Upper lobe of left lung (tissue), 6 donors: ENCODE data around the gene BRF1. TPM values are rescaled to one million over a fixed set of nuclear protein-coding genes. Genes with fewer than 3 reads are reported as not detected.

Experiments used
- ATAC-seq, 2 donors: fragments of 200-7000 bp; cut with Tn5 transposase; one replicate each; pipeline ENCODE4 v1.9.1; 2022; ENCODE audit warnings: mild to moderate bottlenecking in 2 of 2, moderate library complexity in 2 of 2; ENCODE audit not compliant: low FRiP score in 2 of 2
- DNase-seq, 2 donors: peaks; one replicate each; pipeline ENCODE4 v3.0.0-alpha.2; 2019 to 2020
- H3K27ac ChIP-seq, 4 donors: fragments of 200-600 bp; sonication (generic); one replicate each; pipeline ENCODE4 v1.5.1; 2016 to 2019
- H3K27me3 ChIP-seq, 4 donors: fragments of 200-600 bp; sonication (generic); one replicate each; pipeline ENCODE4 v1.5.1; 2017 to 2019
- H3K36me3 ChIP-seq, 4 donors: fragments of 200-600 bp; sonication (generic); one replicate each; pipeline ENCODE4 v1.5.1; 2016 to 2019
- H3K4me1 ChIP-seq, 4 donors: fragments of 200-600 bp; sonication (generic); one replicate each; pipeline ENCODE4 v1.5.1; 2018 to 2019
- H3K4me3 ChIP-seq, 4 donors: fragments of 200-600 bp; sonication (generic); one replicate each; pipeline ENCODE4 v1.5.1; 2017 to 2019; ENCODE audit warnings: mild to moderate bottlenecking in 2 of 4, moderate library complexity in 1 of 4
- H3K9me3 ChIP-seq, 4 donors: fragments of 200-600 bp; sonication (generic); one replicate each; pipeline ENCODE4 v1.5.1; 2018 to 2019
- CTCF ChIP-seq, 6 experiments: fragments of 450-650 bp in 4 of 6; fragments of 200-600 bp in 2 of 6; sonication (generic) in 2 of 6; IDR thresholded peaks; one replicate each; pipeline ENCODE4 v1.5.1; 2016 to 2019; ENCODE audit warnings: antibody characterized with exemption in 6 of 6
- EP300 ChIP-seq, 4 donors: sonication (generic); formaldehyde crosslinking; IDR thresholded peaks; one replicate each; pipeline ENCODE4 v1.5.1; 2017; ENCODE audit warnings: antibody characterized with exemption in 4 of 4, control low read depth in 2 of 4
- POLR2A ChIP-seq, 4 donors: fragments of 450-650 bp; IDR thresholded peaks; one replicate each; pipeline ENCODE4 v1.5.1; 2016 to 2017; ENCODE audit warnings: antibody characterized with exemption in 4 of 4, mild to moderate bottlenecking in 2 of 4
- POLR2AphosphoS5 ChIP-seq, 2 donors: sonication (generic); formaldehyde crosslinking; IDR thresholded peaks; one replicate each; pipeline ENCODE4 v1.5.1; 2017; ENCODE audit warnings: antibody characterized with exemption in 2 of 2
- WGBS, 2 donors: methylation state at CpG; one replicate each; pipeline ENCODE4 v1.1.5; 2017 to 2018; 5-methylcytosine and 5-hydroxymethylcytosine counted together
- total RNA-seq, 6 donors: library from RNA; depleted of rRNA in 4 of 6; stranded (reverse); fragments of >200 nt in 4 of 6; gene quantifications; one replicate each; pipeline versions ENCODE4 v1.1.0 to v1.2.1, GENCODE V29; 2016 to 2021
- donor health status: DM: no; HTN: no; CAD: no; lungs with moderate emphysema.
- donor health status: DM: no; HTN: yes; CAD: no; lungs with severe emphysema.

BRF1 gene
- total RNA-seq, 6 donors from 2014 or later: 38.6 to 195 (median 52.7) TPM

- peaks cover 35 to 55% (median 40%) of the 10 kb centered on the region in 4 donors for H3K4me1 ChIP-seq
- TF ChIP-seq CTCF (IDR thresholded peaks at IDR 0.05): no peak
- no peak for TF ChIP-seq EP300 (IDR thresholded peaks at IDR 0.05)
- TF ChIP-seq POLR2AphosphoS5 (IDR thresholded peaks at IDR 0.05): no peak
- no peak for TF ChIP-seq POLR2A (IDR thresholded peaks at IDR 0.05)
- DNase-seq: peak in 1 of 2 donors; percentile 76
- H3K4me3 ChIP-seq: no peak overlapping the region
- H3K27me3 ChIP-seq: no peaks in the 10 kb centered on the region
- no peaks in the 10 kb centered on the region for H3K9me3 ChIP-seq
- H3K36me3 ChIP-seq: no peaks in the 10 kb centered on the region
- H3K27ac ChIP-seq: no peak overlapping the region
- ATAC-seq: no peak
- 89 to 93% methylated on average over 3 to 11 of the region's 11 CpGs for WGBS, 2 donors
Observed at GRCh38 chr14:105178868-105179140, 122.0 kb downstream of the BRF1 start.

DNA sequence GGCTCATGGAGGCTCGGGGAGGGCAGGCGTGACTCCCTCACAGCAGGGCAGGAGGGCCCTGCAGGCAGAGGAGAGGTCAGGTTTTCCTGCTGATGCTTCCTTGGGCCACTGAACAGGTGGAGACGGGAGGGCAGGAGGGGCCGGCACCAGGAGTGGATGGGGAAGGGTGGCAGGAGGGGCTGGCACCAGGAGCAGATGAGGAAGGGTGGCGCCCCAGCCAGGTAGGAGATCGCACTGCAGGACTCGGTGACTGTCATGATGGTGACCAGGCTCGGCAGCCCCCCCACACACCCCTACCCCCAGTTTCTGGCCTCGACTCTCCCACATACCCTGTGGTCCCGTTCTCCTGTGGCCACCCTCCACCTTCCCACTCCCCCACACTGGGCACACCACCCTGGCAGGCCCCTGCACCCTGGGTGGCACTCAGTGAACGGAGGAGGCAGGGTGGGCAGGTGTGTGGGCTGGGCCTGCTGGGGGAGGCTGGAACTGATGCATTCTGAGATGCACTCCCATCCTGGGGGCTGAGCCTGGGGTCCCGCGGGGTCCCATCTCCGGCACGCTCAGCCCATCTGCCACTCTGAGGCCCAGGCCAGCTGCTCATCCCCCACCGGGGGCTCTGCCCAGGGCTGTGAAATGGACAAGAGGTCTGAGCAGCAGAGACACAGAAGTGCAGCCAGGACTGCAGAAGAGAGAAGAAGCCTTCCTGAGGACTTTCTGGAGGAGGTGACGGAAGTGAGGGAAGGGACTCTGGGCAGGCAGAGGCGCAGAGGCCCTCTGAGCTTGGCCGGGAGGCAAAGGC, 122.5 kb downstream of the BRF1 start:
- no peak for ATAC-seq
- 90% methylated on average over 15 of the region's 19 CpGs for WGBS, 2 donors
- DNase-seq: peak in 1 of 2 donors; percentile 67

DNA sequence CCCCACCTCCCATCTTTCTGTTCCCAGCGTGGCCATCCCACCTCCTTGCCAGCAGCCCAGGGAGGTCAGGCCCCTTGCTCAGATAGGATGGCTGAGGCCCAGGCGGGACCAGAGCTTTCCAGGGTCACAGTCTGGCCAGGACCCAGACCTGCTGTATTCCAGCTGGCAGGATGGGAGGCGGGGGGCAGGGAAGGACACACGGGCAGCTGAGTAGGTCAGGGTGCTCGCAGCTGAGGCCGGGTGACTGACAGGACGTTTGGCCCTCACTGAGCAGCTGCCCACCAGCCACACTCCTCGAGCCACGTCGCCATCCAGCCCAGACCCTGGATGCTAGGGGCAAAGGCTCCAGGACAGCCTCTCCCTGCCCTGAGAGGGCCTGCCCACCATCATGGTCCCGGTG, 123.7 kb downstream of the BRF1 start:
- H3K4me1 ChIP-seq: peaks cover 29 to 52% (median 37%) of the 10 kb centered on the region in 4 donors
- DNase-seq: peak in 1 of 2 donors; percentile 70
- 73 to 75% methylated on average over 4 of the region's 11 CpGs for WGBS, 2 donors
- H3K9me3 ChIP-seq: no peaks in the 10 kb centered on the region
- H3K27ac ChIP-seq: no peak overlapping the region
- no peak overlapping the region for H3K4me3 ChIP-seq
- no peak for ATAC-seq
- no peak for TF ChIP-seq POLR2AphosphoS5 (IDR thresholded peaks at IDR 0.05)
- no peak for TF ChIP-seq EP300 (IDR thresholded peaks at IDR 0.05)
- no peak for TF ChIP-seq POLR2A (IDR thresholded peaks at IDR 0.05)
- no peak for TF ChIP-seq CTCF (IDR thresholded peaks at IDR 0.05)
- no peaks in the 10 kb centered on the region for H3K27me3 ChIP-seq
- no peaks in the 10 kb centered on the region for H3K36me3 ChIP-seq

More for the DNA sequence above, 122.5 kb downstream of the BRF1 start:
- peaks cover 35 to 55% (median 41%) of the 10 kb centered on the region in 4 donors for H3K4me1 ChIP-seq
- no peaks in the 10 kb centered on the region for H3K36me3 ChIP-seq
- no peaks in the 10 kb centered on the region for H3K9me3 ChIP-seq
- no peak overlapping the region for H3K4me3 ChIP-seq
- H3K27me3 ChIP-seq: no peaks in the 10 kb centered on the region
- TF ChIP-seq CTCF (IDR thresholded peaks at IDR 0.05): no peak
- TF ChIP-seq POLR2A (IDR thresholded peaks at IDR 0.05): no peak
- TF ChIP-seq EP300 (IDR thresholded peaks at IDR 0.05): no peak
- no peak for TF ChIP-seq POLR2AphosphoS5 (IDR thresholded peaks at IDR 0.05)
- no peak overlapping the region for H3K27ac ChIP-seq

- Histone ChIP-seq H3K4me1 (peaks cover 24 to 52% (median 32%) of the 10 kb centered on the region in 4 donors), H3K27me3 (no peaks in the 10 kb centered on the region), H3K9me3 (no peaks in the 10 kb centered on the region), H3K27ac (peak overlapping the region in 1 of 4 donors; percentile 41), H3K4me3 (no peak overlapping the region), H3K36me3 (no peaks in the 10 kb centered on the region)
- DNase-seq (peak in 1 of 2 donors; percentile 72), ATAC-seq (no peak)
- 60 to 82% methylated on average over 1 to 15 of the region's 15 CpGs for WGBS, 2 donors
- TF ChIP-seq CTCF (IDR thresholded peaks at IDR 0.05) (no peak), EP300 (IDR thresholded peaks at IDR 0.05) (no peak), POLR2A (IDR thresholded peaks at IDR 0.05) (no peak), POLR2AphosphoS5 (IDR thresholded peaks at IDR 0.05) (no peak)
Observed at GRCh38 chr14:105176513-105176912, 124.3 kb downstream of the BRF1 start.
